Spleen (tissue), 7 donors: Measurements from ENCODE around the gene NFATC1.

Experiments
- POLR2A ChIP-seq, 3 donors: fragments of 450-650 bp; IDR thresholded peaks; one replicate each; pipeline ENCODE4 v1.5.1; 2017; ENCODE audit warnings: antibody characterized with exemption in 3 of 3, mild to moderate bottlenecking in 1 of 3
- POLR2AphosphoS5 ChIP-seq, 3 donors: sonication (generic); formaldehyde crosslinking; IDR thresholded peaks; one replicate each; pipeline ENCODE4 v1.5.1; 2017; ENCODE audit warnings: antibody characterized with exemption in 3 of 3
- TF ChIP-seq, protein P1 (sequence below), 11 experiments: fragments of 200-600 bp in 7 of 11; fragments of 450-650 bp in 4 of 11; sonication (generic) in 4 of 11; IDR thresholded peaks in 8 of 11; conservative IDR thresholded peaks in 3 of 11; 1 replicate in 7 of 11; 2 replicates in 4 of 11; pipeline versions ENCODE4 v1.4.0 to v1.8.0; 2016 to 2021; ENCODE audit warnings: antibody characterized with exemption in 11 of 11, inconsistent platforms in 4 of 11, mild to moderate bottlenecking in 1 of 11
- donor health status: DM: no; HTN: no; CAD: no; lungs with moderate emphysema.
- donor health status: DM: no; HTN: no; CAD: no.
- donor health status: DM: no; HTN: no; CAD: no.

DNA sequence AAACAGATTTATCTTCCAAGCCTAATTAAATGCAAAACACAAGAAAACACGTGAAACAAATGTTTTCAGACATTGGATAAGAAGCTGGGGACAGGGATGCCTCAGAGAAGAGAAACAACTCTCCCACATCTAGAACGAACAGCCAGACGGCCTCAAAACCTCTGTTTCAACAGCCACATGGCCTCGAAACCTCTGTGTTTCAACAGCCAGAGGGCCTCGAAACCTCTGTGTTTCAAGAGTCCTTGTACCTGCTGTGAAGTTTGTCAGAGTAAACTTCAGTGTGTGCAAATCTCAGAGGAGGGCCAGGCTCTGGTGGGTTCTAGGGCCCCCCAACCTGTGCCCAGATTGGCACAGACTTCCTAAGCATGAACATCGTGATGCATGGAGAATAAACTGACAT lies 43.3 kb upstream of the NFATC1 start:
- TF ChIP-seq POLR2A (IDR thresholded peaks at IDR 0.05) (no peak), POLR2AphosphoS5 (IDR thresholded peaks at IDR 0.05) (no peak)
- TF ChIP-seq, protein P1, sequence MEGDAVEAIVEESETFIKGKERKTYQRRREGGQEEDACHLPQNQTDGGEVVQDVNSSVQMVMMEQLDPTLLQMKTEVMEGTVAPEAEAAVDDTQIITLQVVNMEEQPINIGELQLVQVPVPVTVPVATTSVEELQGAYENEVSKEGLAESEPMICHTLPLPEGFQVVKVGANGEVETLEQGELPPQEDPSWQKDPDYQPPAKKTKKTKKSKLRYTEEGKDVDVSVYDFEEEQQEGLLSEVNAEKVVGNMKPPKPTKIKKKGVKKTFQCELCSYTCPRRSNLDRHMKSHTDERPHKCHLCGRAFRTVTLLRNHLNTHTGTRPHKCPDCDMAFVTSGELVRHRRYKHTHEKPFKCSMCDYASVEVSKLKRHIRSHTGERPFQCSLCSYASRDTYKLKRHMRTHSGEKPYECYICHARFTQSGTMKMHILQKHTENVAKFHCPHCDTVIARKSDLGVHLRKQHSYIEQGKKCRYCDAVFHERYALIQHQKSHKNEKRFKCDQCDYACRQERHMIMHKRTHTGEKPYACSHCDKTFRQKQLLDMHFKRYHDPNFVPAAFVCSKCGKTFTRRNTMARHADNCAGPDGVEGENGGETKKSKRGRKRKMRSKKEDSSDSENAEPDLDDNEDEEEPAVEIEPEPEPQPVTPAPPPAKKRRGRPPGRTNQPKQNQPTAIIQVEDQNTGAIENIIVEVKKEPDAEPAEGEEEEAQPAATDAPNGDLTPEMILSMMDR (IDR thresholded peaks at IDR 0.05 in 8 of 11, conservative IDR thresholded peaks at IDR 0.05 in 3 of 11): no peak
